Stimulated activated CD8-positive, alpha-beta memory T cell treated with anti-CD3 and anti-CD28 coated beads, Interleukin-4, amount 100 ng/mL, for 24 hours (primary cell): ENCODE results near the gene CLEC2L.
"Not testable (repeated sequence)": the region's sequence is repeated elsewhere in the genome, so short reads cannot be mapped to it uniquely, and the experiment has no call there.

Source experiments
- DNase-seq: peaks from one replicate; pipeline ENCODE4 v3.0.0-alpha.2; 2020; ENCODE audit warnings: low read depth

CLEC2L gene

GRCh38 chr7:139523968-139524815 is 707 bp downstream of the CLEC2L start:
- no peak for DNase-seq

- no peak for DNase-seq
Measured at GRCh38 chr7:139525239-139525638, 1.8 kb downstream of the CLEC2L start.

- DNase-seq: no peak
Measured at GRCh38 chr7:139525750-139526149, 2.3 kb downstream of the CLEC2L start.

GRCh38 chr7:139526578-139527544 is 3.4 kb downstream of the CLEC2L start:
- DNase-seq: no peak

- no peak for DNase-seq
Measured at GRCh38 chr7:139531094-139531493, 7.6 kb downstream of the CLEC2L start.

GRCh38 chr7:139532636-139533155 is 9.2 kb downstream of the CLEC2L start:
- no peak for DNase-seq

- DNase-seq: no peak
Measured at GRCh38 chr7:139534096-139534495, 10.6 kb downstream of the CLEC2L start.

GRCh38 chr7:139534966-139535651 is 11.6 kb downstream of the CLEC2L start:
- DNase-seq: no peak

- no peak for DNase-seq
Measured at GRCh38 chr7:139536152-139536551, 12.7 kb downstream of the CLEC2L start.

- DNase-seq: no peak
Measured at GRCh38 chr7:139538881-139539635, 15.6 kb downstream of the CLEC2L start.

- DNase-seq: no peak
Measured at GRCh38 chr7:139540203-139540602, 16.7 kb downstream of the CLEC2L start.

GRCh38 chr7:139541600-139542307 is 18.3 kb downstream of the CLEC2L start:
- no peak for DNase-seq

- DNase-seq: no peak
Measured at GRCh38 chr7:139542308-139543151, 19.0 kb downstream of the CLEC2L start.

GRCh38 chr7:139543801-139544603 is 20.5 kb downstream of the CLEC2L start:
- DNase-seq: no peak

- DNase-seq: no peak
Measured at GRCh38 chr7:139544645-139545044, 21.2 kb downstream of the CLEC2L start.

GRCh38 chr7:139548302-139549028 is 25.0 kb downstream of the CLEC2L start:
- DNase-seq: no peak

GRCh38 chr7:139553991-139554700 is 30.7 kb downstream of the CLEC2L start:
- not testable (repeated sequence) for DNase-seq
